ENCODE measurements around the gene WNK4. TPM values are rescaled to one million over a fixed set of nuclear protein-coding genes. Genes with fewer than 3 reads are reported as not detected.

The WNK4 gene
- total and polyA plus RNA-seq, 9 of the 15 experiments (the other 6 are each of a cell fraction or from before 2014, with no cell fraction given): 0.32 to 25.8 (median 4.5) TPM

GRCh38 chr17:42750739-42751344 is 29.6 kb upstream of the WNK4 start (continued):
- TF ChIP-seq HBP1 (CRISPR knock-in tag; IDR thresholded peaks at IDR 0.05) (0 out of 2 replicates have a peak, but pooled peaks have one; percentile 18), XRCC3 (IDR thresholded peaks at IDR 0.05) (no peak), ZNF143 (CRISPR knock-in tag; IDR thresholded peaks at IDR 0.05) (no peak), ZBTB7A (IDR thresholded peaks at IDR 0.05; ENCODE audit: borderline replicate concordance, control insufficient read depth, low read depth, low read length) (peak; percentile 61; the same call in 1 of the 2 replicates), SIN3A (IDR thresholded peaks at IDR 0.05; ENCODE audit: borderline replicate concordance in 2 of 2, control insufficient read depth in 1 of 2, low read depth in 2 of 2, low read length in 2 of 2) (peak in 1 of 2 experiments; percentile 17; a peak in 1 of 4 replicates), ATF6 (CRISPR knock-in tag; IDR thresholded peaks at IDR 0.05) (no peak), ZSCAN32 (CRISPR knock-in tag; IDR thresholded peaks at IDR 0.05) (no peak), STAT5A (IDR thresholded peaks at IDR 0.05; ENCODE audit: borderline replicate concordance, low read length) (peak; percentile 85), BMI1 (IDR thresholded peaks at IDR 0.05; ENCODE audit: low read length) (no peak), RNF219 (CRISPR knock-in tag; IDR thresholded peaks at IDR 0.05) (no peak), HCFC1 (IDR thresholded peaks at IDR 0.05; ENCODE audit: low read depth, low read length) (no peak), EWSR1 (IDR thresholded peaks at IDR 0.05; ENCODE audit: borderline replicate concordance, low read depth, partially characterized antibody) (no peak), SMARCE1 (IDR thresholded peaks at IDR 0.05) (peak; percentile 89), POU5F1 (IDR thresholded peaks at IDR 0.05; ENCODE audit: borderline replicate concordance, low read depth, low read length, partially characterized antibody) (no peak)
- TF ChIP-seq, protein P1, sequence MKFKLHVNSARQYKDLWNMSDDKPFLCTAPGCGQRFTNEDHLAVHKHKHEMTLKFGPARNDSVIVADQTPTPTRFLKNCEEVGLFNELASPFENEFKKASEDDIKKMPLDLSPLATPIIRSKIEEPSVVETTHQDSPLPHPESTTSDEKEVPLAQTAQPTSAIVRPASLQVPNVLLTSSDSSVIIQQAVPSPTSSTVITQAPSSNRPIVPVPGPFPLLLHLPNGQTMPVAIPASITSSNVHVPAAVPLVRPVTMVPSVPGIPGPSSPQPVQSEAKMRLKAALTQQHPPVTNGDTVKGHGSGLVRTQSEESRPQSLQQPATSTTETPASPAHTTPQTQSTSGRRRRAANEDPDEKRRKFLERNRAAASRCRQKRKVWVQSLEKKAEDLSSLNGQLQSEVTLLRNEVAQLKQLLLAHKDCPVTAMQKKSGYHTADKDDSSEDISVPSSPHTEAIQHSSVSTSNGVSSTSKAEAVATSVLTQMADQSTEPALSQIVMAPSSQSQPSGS (CRISPR knock-in tag; IDR thresholded peaks at IDR 0.05): no peak
- TF ChIP-seq, protein P2, sequence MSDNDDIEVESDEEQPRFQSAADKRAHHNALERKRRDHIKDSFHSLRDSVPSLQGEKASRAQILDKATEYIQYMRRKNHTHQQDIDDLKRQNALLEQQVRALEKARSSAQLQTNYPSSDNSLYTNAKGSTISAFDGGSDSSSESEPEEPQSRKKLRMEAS (CRISPR knock-in tag; IDR thresholded peaks at IDR 0.05): no peak
- TF ChIP-seq, protein P3, sequence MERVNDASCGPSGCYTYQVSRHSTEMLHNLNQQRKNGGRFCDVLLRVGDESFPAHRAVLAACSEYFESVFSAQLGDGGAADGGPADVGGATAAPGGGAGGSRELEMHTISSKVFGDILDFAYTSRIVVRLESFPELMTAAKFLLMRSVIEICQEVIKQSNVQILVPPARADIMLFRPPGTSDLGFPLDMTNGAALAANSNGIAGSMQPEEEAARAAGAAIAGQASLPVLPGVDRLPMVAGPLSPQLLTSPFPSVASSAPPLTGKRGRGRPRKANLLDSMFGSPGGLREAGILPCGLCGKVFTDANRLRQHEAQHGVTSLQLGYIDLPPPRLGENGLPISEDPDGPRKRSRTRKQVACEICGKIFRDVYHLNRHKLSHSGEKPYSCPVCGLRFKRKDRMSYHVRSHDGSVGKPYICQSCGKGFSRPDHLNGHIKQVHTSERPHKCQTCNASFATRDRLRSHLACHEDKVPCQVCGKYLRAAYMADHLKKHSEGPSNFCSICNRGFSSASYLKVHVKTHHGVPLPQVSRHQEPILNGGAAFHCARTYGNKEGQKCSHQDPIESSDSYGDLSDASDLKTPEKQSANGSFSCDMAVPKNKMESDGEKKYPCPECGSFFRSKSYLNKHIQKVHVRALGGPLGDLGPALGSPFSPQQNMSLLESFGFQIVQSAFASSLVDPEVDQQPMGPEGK (CRISPR knock-in tag; IDR thresholded peaks at IDR 0.05; ENCODE audit: borderline replicate concordance): no peak

Measured in K562 (cell line).